ENCODE measurements around the gene ETS1. TPM values are rescaled to one million over a fixed set of nuclear protein-coding genes. Genes with fewer than 3 reads are reported as not detected.

Gene ETS1
- total RNA-seq, 4 donors from 2014 or later = 72.4 to 211 (median 165) TPM

DNA sequence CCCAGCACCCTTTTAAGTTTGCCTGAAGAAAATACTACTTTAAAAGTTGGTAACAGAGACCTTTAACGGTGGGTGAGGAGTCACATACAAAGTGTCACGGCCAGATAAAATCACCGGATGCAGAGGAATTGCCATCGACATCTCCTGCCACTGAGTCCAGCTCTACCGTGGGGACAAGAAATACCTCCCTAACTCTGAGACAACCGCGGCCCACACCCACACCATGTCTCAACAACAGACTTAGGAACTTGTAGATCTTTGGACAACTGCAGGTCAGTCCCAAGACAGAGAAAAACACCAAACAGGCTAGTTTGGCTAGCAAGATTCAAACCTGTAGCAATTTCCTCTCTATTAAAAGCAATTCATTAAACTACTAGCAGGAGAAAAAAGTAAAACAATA is 669 bp downstream of the ETS1 start:
- DNase-seq (ENCODE audit: low spot score) (no peak), ATAC-seq (ENCODE audit: low FRiP score) (no peak)
- TF ChIP-seq, protein P1, sequence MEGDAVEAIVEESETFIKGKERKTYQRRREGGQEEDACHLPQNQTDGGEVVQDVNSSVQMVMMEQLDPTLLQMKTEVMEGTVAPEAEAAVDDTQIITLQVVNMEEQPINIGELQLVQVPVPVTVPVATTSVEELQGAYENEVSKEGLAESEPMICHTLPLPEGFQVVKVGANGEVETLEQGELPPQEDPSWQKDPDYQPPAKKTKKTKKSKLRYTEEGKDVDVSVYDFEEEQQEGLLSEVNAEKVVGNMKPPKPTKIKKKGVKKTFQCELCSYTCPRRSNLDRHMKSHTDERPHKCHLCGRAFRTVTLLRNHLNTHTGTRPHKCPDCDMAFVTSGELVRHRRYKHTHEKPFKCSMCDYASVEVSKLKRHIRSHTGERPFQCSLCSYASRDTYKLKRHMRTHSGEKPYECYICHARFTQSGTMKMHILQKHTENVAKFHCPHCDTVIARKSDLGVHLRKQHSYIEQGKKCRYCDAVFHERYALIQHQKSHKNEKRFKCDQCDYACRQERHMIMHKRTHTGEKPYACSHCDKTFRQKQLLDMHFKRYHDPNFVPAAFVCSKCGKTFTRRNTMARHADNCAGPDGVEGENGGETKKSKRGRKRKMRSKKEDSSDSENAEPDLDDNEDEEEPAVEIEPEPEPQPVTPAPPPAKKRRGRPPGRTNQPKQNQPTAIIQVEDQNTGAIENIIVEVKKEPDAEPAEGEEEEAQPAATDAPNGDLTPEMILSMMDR (IDR thresholded peaks at IDR 0.05) = no peak

DNA sequence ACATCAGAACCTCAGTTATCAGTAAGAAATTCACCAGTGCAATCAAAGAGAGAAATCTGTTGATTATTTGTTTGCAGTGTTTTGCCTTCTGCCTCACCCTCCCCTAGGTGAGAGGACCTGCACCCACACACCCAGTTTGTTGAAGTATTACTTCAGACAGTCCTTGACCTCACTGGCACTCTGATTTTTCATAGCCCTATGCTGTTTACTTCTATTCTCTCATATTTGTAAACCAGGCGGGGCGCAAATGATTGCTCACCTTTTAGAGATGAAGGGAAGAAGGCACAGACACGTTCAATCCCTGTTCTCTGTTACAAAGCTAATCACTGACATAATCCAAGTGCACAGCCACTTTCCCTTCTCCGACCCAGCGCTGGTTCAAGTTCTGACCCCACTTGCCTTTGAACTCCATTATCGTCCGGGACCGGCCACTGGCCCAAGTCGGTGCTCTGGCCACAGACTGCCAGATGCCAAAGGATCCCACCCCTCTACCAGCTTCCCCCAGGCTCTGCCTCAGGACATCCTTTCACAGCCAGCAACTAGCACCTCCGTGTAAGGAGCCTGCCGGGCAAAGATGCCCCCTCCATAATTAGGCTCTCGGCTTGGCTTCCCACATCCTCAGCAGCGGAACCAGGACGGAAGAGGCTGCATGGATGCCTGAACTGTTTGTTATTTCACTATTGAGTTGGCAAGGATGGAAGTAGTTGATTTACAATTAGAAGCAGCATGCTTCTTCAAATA is 1.7 kb downstream of the ETS1 start:
- DNase-seq (ENCODE audit: low spot score) (no peak), ATAC-seq (ENCODE audit: low FRiP score) (no peak)
- TF ChIP-seq, protein P1 (IDR thresholded peaks at IDR 0.05) = no peak

- TF ChIP-seq, protein P1 (IDR thresholded peaks at IDR 0.05) = no peak
- ATAC-seq (ENCODE audit: low FRiP score) (no peak), DNase-seq (ENCODE audit: low spot score) (no peak)
These were observed 3.1 kb downstream of the ETS1 start for GRCh38 chr11:128584253-128584652.

- TF ChIP-seq, protein P1 (IDR thresholded peaks at IDR 0.05) = no peak
- DNase-seq (ENCODE audit: low spot score) = peak; percentile 47
- ATAC-seq (ENCODE audit: low FRiP score) = peak; percentile 92
These were observed 4.6 kb downstream of the ETS1 start for GRCh38 chr11:128582496-128583366.

- TF ChIP-seq, protein P1 (IDR thresholded peaks at IDR 0.05) = no peak
- DNase-seq (ENCODE audit: low spot score) (no peak), ATAC-seq (ENCODE audit: low FRiP score) (no peak)
These were observed 5.6 kb downstream of the ETS1 start for GRCh38 chr11:128581561-128582272.

DNA sequence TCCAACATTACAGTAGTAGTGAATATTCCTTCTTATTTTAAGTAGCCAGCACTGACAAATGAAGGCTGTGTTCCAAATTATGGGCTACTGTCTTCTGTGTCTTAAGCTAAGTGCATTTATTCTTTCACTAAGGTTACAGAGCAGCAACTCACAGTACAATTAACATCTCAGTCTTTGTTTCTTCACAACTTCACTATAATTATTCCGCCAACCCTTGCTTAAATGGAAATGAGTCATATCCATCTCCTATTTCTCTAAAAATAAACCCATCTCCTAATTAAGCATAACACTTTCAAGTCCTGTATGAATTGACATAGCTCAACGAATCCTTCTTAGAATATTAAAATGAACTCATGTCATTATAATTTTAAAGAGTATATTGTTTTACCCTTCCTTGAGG is 6.7 kb downstream of the ETS1 start:
- DNase-seq (ENCODE audit: low spot score) (no peak), ATAC-seq (ENCODE audit: low FRiP score) (no peak)
- TF ChIP-seq, protein P1 (IDR thresholded peaks at IDR 0.05) = no peak
